DOHH2 (cell line): ENCODE data around the gene CTBS.

ENCODE experiments used
- H3F3A ChIP-seq: fragments of 200-600 bp; sonication (generic), shearing (Covaris generic); 2 replicates; pipeline ENCODE4 v1.6.0; 2016; ENCODE audit warnings: antibody characterized with exemption, mild to moderate bottlenecking; ENCODE audit not compliant: control insufficient read depth, insufficient read depth
- H3K27ac ChIP-seq: fragments of 200-600 bp; sonication (generic); 2 replicates; pipeline ENCODE4 v1.5.1; 2014; ENCODE audit warnings: low read depth, mild to moderate bottlenecking, low read length, moderate library complexity
- H3K27me3 ChIP-seq: fragments of 200-600 bp; sonication (generic); 2 replicates; pipeline ENCODE4 v1.6.1; 2014; ENCODE audit warnings: mild to moderate bottlenecking, low read length, mixed read lengths; ENCODE audit not compliant: control insufficient read depth
- H3K36me3 ChIP-seq: fragments of 200-600 bp; sonication (generic); 2 replicates; pipeline ENCODE4 v1.6.1; 2014; ENCODE audit warnings: mild to moderate bottlenecking, low read length, moderate library complexity, mixed read lengths; ENCODE audit not compliant: control insufficient read depth
- H3K4me1 ChIP-seq: fragments of 200-600 bp; sonication (generic); 2 replicates; pipeline ENCODE4 v1.6.1; 2014; ENCODE audit warnings: mild to moderate bottlenecking, low read length, mixed read lengths; ENCODE audit not compliant: control insufficient read depth
- H3K4me2 ChIP-seq: fragments of 200-600 bp; sonication (generic); 2 replicates; pipeline ENCODE4 v1.6.0; 2014; ENCODE audit warnings: mild to moderate bottlenecking, low read length, moderate library complexity
- H3K4me3 ChIP-seq: fragments of 200-600 bp; sonication (generic); 2 replicates; pipeline ENCODE4 v1.5.1; 2014; ENCODE audit warnings: mild to moderate bottlenecking, low read length, mixed read lengths
- H3K79me2 ChIP-seq: fragments of 200-600 bp; sonication (generic); 2 replicates; pipeline ENCODE4 v1.6.1; 2014; ENCODE audit warnings: mild to moderate bottlenecking, low read length, mixed read lengths; ENCODE audit not compliant: control insufficient read depth
- H3K9me2 ChIP-seq: fragments of 200-600 bp; sonication (generic); replicated peaks from 2 replicates; pipeline ENCODE4 v1.6.1; 2014; ENCODE audit warnings: mild to moderate bottlenecking, low read length, mixed read lengths; ENCODE audit not compliant: control insufficient read depth
- H3K9me3 ChIP-seq: fragments of 200-600 bp; sonication (generic); 2 replicates; pipeline ENCODE4 v1.6.1; 2014; ENCODE audit warnings: antibody characterized with exemption, low read length, mixed read lengths; ENCODE audit not compliant: control insufficient read depth, insufficient read depth
- H4K20me1 ChIP-seq: fragments of 200-600 bp; sonication (generic); 2 replicates; pipeline ENCODE4 v1.6.0; 2014; ENCODE audit warnings: low read depth, mild to moderate bottlenecking, antibody characterized with exemption, low read length, moderate library complexity; ENCODE audit not compliant: control insufficient read depth, insufficient read depth
- EZH2phosphoT487 ChIP-seq: fragments of 200-600 bp; sonication (generic); IDR thresholded peaks from 2 replicates; pipeline ENCODE4 v1.6.1; 2017; ENCODE audit warnings: borderline replicate concordance, mild to moderate bottlenecking, antibody characterized with exemption, low read length, moderate library complexity, mixed read lengths
- TF ChIP-seq, protein P1 (sequence below): fragments of 200-600 bp; sonication (generic); IDR thresholded peaks from one replicate; pipeline ENCODE4 v1.5.1; 2014; ENCODE audit warnings: antibody characterized with exemption, mild to moderate bottlenecking, low read depth, low read length; ENCODE audit not compliant: poor library complexity, severe bottlenecking

The CTBS gene

DNA sequence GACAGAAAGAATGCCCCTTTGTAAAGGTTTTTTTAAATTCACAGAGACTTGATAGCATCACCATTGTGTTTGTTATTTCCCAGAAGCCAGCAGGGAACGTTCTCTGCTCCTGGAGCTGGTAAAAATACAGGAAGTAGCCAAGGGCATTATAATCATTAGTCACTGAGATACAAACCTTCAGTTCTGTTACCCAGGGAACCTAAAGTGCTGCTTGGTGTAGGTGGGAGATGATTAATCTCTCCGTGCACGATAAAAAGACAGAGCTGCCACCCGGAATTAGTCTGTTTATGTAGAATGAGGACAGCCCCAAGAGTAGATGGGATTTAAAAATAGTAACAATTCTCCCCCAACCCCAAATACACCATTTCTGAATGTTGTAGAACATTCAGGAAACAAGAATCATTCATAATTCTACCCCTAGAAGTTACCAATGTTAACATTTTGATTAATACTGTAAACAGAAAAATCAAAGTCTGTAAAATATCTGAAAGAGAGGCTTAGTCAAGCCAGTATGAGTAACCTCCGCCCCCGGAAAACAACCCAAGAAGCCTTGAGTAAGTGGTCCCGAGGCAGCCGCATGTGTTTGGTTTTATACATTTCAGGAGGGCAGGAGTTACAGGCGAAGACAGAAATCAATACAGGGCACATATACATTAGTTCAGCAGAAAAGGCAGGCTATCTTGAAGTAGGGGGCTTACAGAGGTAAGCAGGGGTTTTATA is 45.3 kb upstream of the CTBS start:
- Histone ChIP-seq H3K9me3 (peaks cover 5% of the 10 kb centered on the region; the same call in 1 of the 2 replicates), H3K79me2 (no peaks in the 10 kb centered on the region), H3K27me3 (no peaks in the 10 kb centered on the region), H3K4me1 (peaks cover 3% of the 10 kb centered on the region), H3F3A (no peaks in the 10 kb centered on the region), H3K9me2 (no peaks in the 10 kb centered on the region), H3K27ac (no peak overlapping the region), H3K36me3 (no peaks in the 10 kb centered on the region), H4K20me1 (no peaks in the 10 kb centered on the region), H3K4me3 (no peak overlapping the region), H3K4me2 (no peak overlapping the region)
- TF ChIP-seq, protein P1, sequence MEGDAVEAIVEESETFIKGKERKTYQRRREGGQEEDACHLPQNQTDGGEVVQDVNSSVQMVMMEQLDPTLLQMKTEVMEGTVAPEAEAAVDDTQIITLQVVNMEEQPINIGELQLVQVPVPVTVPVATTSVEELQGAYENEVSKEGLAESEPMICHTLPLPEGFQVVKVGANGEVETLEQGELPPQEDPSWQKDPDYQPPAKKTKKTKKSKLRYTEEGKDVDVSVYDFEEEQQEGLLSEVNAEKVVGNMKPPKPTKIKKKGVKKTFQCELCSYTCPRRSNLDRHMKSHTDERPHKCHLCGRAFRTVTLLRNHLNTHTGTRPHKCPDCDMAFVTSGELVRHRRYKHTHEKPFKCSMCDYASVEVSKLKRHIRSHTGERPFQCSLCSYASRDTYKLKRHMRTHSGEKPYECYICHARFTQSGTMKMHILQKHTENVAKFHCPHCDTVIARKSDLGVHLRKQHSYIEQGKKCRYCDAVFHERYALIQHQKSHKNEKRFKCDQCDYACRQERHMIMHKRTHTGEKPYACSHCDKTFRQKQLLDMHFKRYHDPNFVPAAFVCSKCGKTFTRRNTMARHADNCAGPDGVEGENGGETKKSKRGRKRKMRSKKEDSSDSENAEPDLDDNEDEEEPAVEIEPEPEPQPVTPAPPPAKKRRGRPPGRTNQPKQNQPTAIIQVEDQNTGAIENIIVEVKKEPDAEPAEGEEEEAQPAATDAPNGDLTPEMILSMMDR, result no peak
- no peak for TF ChIP-seq EZH2phosphoT487

DNA sequence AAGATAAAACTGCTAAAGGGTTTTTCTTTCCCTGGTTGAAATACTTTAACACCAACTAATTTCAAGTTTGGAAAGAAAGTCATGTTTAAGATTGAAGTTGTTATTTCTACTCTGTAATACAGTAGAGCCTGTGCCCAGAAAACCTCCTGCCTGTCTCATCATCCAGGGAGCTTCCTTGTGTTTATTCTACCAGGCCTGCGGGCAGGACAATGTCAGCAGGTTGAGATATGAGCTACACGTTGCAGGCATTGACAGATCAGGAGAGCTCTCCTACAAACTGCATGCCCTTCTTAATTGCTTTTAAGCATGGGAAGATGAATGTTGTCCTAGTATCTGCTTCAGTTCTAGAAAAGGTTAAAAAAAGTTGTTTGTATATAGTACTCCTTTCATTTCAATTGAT is 43.1 kb upstream of the CTBS start:
- Histone ChIP-seq H3K4me1 (peaks cover 3% of the 10 kb centered on the region), H3K36me3 (no peaks in the 10 kb centered on the region), H3K4me2 (no peak overlapping the region), H3K4me3 (no peak overlapping the region), H3K27ac (no peak overlapping the region), H3K79me2 (no peaks in the 10 kb centered on the region), H3F3A (no peaks in the 10 kb centered on the region), H3K27me3 (no peaks in the 10 kb centered on the region), H3K9me3 (peaks cover 26% of the 10 kb centered on the region), H4K20me1 (no peaks in the 10 kb centered on the region), H3K9me2 (no peaks in the 10 kb centered on the region)
- TF ChIP-seq EZH2phosphoT487, result no peak
- TF ChIP-seq, protein P1, result no peak

DNA sequence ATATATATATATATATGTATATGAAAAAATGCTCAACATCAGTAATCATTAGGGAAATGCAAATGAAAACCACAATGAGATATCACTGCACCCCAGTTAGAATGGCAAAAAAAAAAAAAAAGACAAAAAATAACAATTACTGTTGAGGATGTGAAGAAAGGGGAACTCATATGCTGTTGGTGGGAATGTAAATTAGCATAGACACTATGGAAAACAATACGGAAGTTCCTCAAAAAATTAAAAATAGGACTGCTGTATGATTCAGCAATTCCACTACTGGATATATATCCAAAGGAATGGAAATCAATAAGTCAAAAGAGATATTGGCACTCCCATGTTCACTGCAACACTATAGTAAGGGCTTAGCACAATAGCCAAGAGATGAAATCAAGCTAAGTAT is 41.5 kb upstream of the CTBS start:
- no peaks in the 10 kb centered on the region for H3K36me3 ChIP-seq
- H3K4me2 ChIP-seq, result no peak overlapping the region
- no peak overlapping the region for H3K4me3 ChIP-seq
- no peak overlapping the region for H3K27ac ChIP-seq
- H4K20me1 ChIP-seq, result no peaks in the 10 kb centered on the region
- no peaks in the 10 kb centered on the region for H3K79me2 ChIP-seq
- H3K9me2 ChIP-seq, result no peaks in the 10 kb centered on the region
- TF ChIP-seq, protein P1, result no peak
- no peak for TF ChIP-seq EZH2phosphoT487
- H3F3A ChIP-seq, result no peaks in the 10 kb centered on the region
- no peaks in the 10 kb centered on the region for H3K27me3 ChIP-seq
- no peaks in the 10 kb centered on the region for H3K4me1 ChIP-seq
- H3K9me3 ChIP-seq, result peaks cover 26% of the 10 kb centered on the region
